ENCODE results near the gene PPP1R12B.
"Not testable (repeated sequence)": the region's sequence is repeated elsewhere in the genome, so short reads cannot be mapped to it uniquely, and the experiment has no call there.

DNA sequence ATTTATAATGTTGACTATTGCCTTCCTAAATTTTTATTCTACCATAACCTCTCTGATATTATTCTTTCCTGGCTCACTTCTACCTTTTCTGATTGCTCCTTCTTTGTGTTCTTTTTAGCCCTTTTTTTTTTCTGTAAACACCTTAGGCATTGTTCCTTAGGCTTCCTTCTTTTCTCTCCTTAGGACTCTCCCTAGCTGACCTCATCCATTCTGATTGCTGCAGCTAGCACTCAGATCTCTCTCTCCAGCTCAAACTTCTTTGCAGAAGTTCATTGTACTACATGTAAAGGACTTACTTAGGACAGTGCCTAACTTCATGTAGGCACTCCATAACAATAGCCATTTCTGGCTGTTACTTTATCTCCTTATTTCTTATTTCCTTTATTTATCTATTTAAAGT is 117.8 kb downstream of the PPP1R12B start:
- TF ChIP-seq, protein P1, sequence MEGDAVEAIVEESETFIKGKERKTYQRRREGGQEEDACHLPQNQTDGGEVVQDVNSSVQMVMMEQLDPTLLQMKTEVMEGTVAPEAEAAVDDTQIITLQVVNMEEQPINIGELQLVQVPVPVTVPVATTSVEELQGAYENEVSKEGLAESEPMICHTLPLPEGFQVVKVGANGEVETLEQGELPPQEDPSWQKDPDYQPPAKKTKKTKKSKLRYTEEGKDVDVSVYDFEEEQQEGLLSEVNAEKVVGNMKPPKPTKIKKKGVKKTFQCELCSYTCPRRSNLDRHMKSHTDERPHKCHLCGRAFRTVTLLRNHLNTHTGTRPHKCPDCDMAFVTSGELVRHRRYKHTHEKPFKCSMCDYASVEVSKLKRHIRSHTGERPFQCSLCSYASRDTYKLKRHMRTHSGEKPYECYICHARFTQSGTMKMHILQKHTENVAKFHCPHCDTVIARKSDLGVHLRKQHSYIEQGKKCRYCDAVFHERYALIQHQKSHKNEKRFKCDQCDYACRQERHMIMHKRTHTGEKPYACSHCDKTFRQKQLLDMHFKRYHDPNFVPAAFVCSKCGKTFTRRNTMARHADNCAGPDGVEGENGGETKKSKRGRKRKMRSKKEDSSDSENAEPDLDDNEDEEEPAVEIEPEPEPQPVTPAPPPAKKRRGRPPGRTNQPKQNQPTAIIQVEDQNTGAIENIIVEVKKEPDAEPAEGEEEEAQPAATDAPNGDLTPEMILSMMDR (IDR thresholded peaks at IDR 0.05) = not testable (repeated sequence)
- not testable (repeated sequence) for TF ChIP-seq POLR2A (IDR thresholded peaks at IDR 0.05)
